ENCODE measurements around the gene CCL3.
"Not testable (repeated sequence)": the region's sequence is repeated elsewhere in the genome, so short reads cannot be mapped to it uniquely, and the experiment has no call there.

CCL3 gene

GRCh38 chr17:36107660-36108059, 17.7 kb upstream of the CCL3 start:
- H3K4me3 ChIP-seq (ENCODE audit: low read depth, low read length) = no peak overlapping the region
- TF ChIP-seq MAX (IDR thresholded peaks at IDR 0.05; ENCODE audit: low read depth, low read length) (no peak), POLR2A (IDR thresholded peaks at IDR 0.05; ENCODE audit: extremely low read depth, insufficient read length) (no peak), MYC (IDR thresholded peaks at IDR 0.05; ENCODE audit: low read depth, low read length) (no peak)
- TF ChIP-seq, protein P1, sequence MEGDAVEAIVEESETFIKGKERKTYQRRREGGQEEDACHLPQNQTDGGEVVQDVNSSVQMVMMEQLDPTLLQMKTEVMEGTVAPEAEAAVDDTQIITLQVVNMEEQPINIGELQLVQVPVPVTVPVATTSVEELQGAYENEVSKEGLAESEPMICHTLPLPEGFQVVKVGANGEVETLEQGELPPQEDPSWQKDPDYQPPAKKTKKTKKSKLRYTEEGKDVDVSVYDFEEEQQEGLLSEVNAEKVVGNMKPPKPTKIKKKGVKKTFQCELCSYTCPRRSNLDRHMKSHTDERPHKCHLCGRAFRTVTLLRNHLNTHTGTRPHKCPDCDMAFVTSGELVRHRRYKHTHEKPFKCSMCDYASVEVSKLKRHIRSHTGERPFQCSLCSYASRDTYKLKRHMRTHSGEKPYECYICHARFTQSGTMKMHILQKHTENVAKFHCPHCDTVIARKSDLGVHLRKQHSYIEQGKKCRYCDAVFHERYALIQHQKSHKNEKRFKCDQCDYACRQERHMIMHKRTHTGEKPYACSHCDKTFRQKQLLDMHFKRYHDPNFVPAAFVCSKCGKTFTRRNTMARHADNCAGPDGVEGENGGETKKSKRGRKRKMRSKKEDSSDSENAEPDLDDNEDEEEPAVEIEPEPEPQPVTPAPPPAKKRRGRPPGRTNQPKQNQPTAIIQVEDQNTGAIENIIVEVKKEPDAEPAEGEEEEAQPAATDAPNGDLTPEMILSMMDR (IDR thresholded peaks at IDR 0.05; ENCODE audit: low read depth, low read length) = no peak
- no peak for DNase-seq (ENCODE audit: low read depth)

GRCh38 chr17:36106493-36106835, 16.5 kb upstream of the CCL3 start:
- no peak overlapping the region for H3K4me3 ChIP-seq (ENCODE audit: low read depth, low read length)
- no peak for TF ChIP-seq POLR2A (IDR thresholded peaks at IDR 0.05; ENCODE audit: extremely low read depth, insufficient read length)
- TF ChIP-seq, protein P1 (IDR thresholded peaks at IDR 0.05; ENCODE audit: low read depth, low read length) = no peak
- TF ChIP-seq MAX (IDR thresholded peaks at IDR 0.05; ENCODE audit: low read depth, low read length) = no peak
- no peak for TF ChIP-seq MYC (IDR thresholded peaks at IDR 0.05; ENCODE audit: low read depth, low read length)
- DNase-seq (ENCODE audit: low read depth) = no peak

GRCh38 chr17:36105781-36106492, 16.0 kb upstream of the CCL3 start:
- TF ChIP-seq, protein P1 (IDR thresholded peaks at IDR 0.05; ENCODE audit: low read depth, low read length) = no peak
- TF ChIP-seq MAX (IDR thresholded peaks at IDR 0.05; ENCODE audit: low read depth, low read length) (no peak), MYC (IDR thresholded peaks at IDR 0.05; ENCODE audit: low read depth, low read length) (no peak), POLR2A (IDR thresholded peaks at IDR 0.05; ENCODE audit: extremely low read depth, insufficient read length) (no peak)
- H3K4me3 ChIP-seq (ENCODE audit: low read depth, low read length) = no peak overlapping the region
- DNase-seq (ENCODE audit: low read depth) = no peak

- H3K4me3 ChIP-seq (ENCODE audit: low read depth, low read length) = no peak overlapping the region
- DNase-seq (ENCODE audit: low read depth) = no peak
- TF ChIP-seq POLR2A (IDR thresholded peaks at IDR 0.05; ENCODE audit: extremely low read depth, insufficient read length) (no peak), MAX (IDR thresholded peaks at IDR 0.05; ENCODE audit: low read depth, low read length) (no peak), MYC (IDR thresholded peaks at IDR 0.05; ENCODE audit: low read depth, low read length) (no peak)
- TF ChIP-seq, protein P1 (IDR thresholded peaks at IDR 0.05; ENCODE audit: low read depth, low read length) = no peak
Observed at GRCh38 chr17:36104701-36105181, 14.8 kb upstream of the CCL3 start.

DNA sequence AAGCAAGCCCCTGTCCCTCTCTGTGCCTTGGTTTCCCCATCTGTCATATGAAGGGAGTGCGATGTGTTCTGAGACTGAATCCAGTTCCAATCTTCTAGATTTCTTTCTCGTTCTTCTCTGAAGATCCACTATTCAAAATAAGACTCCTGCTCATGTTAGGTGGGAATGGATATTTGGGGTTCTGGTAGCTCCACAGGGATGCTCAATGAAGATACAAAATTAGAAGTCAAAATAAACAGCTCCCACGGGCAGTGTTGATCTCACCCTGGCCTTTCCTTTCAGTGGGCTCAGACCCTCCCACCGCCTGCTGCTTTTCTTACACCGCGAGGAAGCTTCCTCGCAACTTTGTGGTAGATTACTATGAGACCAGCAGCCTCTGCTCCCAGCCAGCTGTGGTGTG, 14.3 kb upstream of the CCL3 start:
- not testable (repeated sequence) for DNase-seq (ENCODE audit: low read depth); H3K4me3 ChIP-seq (ENCODE audit: low read depth, low read length)

GRCh38 chr17:36103401-36103975, 13.5 kb upstream of the CCL3 start, which contains the start of gene CCL4:
Gene CCL4 (plus strand): TSS chr17:36103827. CDS start chr17:36103906, 79 bp downstream.
- not testable (repeated sequence) for H3K4me3 ChIP-seq (ENCODE audit: low read depth, low read length)
- peak; percentile 76 for DNase-seq (ENCODE audit: low read depth)

- not testable (repeated sequence) for H3K4me3 ChIP-seq (ENCODE audit: low read depth, low read length); DNase-seq (ENCODE audit: low read depth)
Observed at GRCh38 chr17:36099004-36099403, 9.1 kb upstream of the CCL3 start.
